NCI-H748 (cell line): ENCODE data around the gene C2CD2L.
"Not testable (repeated sequence)": the region's sequence is repeated elsewhere in the genome, so short reads cannot be mapped to it uniquely, and the experiment has no call there.

Source experiments
- DNase-seq: peaks from one replicate; lab custom pipeline; 2025; ENCODE audit not compliant: unreplicated experiment; lab: John Stamatoyannopoulos, UW

C2CD2L gene

DNA sequence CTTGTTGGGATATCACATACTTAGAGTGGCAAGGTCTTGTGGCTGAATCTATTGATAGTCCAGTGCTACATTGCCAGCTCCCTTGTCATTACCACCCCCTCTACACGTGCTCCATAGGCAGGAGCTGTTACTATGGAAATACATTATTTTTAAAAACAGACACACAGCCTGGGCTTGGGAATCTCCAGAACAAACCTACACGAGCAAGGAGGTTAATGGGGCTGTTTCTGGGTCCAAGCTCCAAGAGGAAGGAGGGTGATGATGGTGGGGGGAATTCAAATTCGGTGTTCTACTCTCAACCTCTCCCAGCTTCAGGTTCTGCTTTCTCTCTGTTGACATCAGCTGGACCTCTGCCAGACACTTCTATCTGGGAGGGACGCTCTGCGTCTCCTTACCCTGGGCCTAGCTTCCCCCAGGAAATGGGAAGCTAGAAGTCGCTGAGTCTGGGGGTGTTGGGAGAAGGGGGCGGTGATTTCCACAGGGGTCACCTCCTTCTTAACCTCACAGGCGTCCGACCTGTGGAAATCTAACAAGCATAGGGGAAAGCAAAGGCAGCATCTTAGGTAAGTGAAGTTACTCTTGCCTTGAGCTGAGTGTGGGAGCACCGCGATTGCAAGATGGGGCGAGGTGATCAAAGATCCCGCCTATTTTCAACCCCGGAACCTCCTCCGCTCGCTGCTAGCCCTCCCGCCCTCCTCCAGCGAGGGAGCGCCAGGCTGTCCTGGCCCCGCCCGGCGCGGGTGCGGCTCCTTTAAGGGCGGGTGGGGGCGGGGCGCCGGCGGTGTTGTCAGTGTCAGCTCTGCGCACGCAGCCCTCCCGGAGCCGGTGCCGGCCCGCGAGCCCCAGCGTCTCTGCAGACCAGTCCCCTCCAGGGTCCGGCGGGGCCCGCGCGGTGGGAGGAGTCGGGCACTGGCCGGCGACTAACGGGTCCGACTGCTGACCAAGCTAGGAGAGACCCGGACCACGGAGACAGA, at the start of gene C2CD2L:
TSS of gene C2CD2L (plus strand) at position 781 of the 974 bp plus-strand sequence. CDS start 398 bp downstream, outside the sequence.
- peak; percentile 89 for DNase-seq

DNA sequence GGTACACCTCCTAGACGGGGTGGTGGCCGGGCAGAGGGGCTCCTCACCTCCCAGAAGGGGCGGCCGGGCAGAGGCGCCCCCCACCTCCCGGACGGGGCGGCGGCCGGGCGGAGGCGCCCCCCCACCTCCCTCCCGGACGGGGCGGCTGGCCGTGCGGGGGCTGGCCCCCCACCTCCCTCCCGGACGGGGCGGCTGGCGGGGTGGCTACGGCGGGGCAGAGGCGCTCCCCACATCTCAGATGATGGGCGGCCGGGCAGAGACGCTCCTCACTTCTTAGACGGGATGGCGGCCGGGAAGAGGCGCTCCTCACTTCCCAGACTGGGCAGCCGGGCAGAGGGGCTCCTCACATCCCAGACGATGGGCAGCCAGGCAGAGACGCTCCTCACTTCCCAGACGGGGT, 48.0 kb upstream of the C2CD2L start:
- not testable (repeated sequence) for DNase-seq

- DNase-seq: no peak
Observed at GRCh38 chr11:119061256-119061655, 45.9 kb upstream of the C2CD2L start.

DNA sequence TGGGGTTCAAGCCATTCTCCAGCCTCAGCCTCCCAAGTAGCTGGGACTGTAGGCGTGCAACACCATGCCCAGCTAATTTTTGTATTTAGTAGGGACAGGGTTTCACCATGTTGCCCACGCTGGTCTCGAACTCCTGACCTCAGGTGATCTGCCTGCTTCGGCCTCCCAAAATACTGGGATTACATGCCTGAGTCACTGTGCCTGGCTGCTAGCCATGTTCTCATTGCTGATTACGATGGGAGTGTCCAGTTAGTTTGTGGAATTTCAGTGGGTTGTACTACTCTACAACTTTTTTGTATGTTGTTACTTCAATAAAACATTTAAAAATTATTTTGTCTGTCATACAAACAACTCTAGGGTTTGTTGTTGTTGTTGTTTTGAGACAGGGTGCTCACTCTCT, 44.4 kb upstream of the C2CD2L start:
- DNase-seq: no peak

DNA sequence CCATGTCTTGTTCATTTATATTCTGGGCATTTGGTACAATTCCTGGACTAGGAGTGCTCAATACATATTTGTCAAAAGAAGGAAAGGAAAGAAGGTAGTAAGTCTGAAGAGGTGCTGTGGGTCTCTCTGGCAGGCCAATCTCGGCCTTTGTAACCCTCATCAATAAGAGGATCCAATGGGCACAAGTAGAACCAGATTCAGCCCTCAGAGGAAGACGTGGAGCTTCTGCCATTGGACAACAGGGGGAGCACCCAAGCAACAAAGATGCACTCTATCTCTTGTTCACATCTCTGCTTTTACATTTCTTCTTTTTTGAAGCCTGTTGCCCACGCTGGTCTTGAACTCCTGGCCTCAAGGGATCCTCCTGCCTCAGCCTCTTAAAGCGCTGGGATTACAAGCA, 41.8 kb upstream of the C2CD2L start:
- peak; percentile 3 for DNase-seq

GRCh38 chr11:119067371-119068222, 39.5 kb upstream of the C2CD2L start, which contains the start of gene VPS11:
TSS of gene VPS11 (plus strand) at chr11:119067818. CDS start at chr11:119067824, 6 bp downstream.
- peak; percentile 94 for DNase-seq

DNA sequence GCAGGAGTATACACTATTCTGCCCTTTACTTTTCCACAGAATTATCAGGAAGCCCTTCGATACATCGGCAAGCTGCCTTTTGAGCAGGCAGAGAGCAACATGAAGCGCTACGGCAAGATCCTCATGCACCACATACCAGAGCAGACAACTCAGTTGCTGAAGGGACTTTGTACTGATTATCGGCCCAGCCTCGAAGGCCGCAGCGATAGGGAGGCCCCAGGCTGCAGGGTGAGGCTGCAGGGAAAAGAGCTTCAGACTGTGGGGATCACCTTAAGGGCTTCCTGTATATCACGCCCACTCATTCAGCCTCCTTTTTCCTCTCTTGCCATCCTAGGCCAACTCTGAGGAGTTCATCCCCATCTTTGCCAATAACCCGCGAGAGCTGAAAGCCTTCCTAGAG, 29.3 kb upstream of the C2CD2L start:
- no peak for DNase-seq

DNA sequence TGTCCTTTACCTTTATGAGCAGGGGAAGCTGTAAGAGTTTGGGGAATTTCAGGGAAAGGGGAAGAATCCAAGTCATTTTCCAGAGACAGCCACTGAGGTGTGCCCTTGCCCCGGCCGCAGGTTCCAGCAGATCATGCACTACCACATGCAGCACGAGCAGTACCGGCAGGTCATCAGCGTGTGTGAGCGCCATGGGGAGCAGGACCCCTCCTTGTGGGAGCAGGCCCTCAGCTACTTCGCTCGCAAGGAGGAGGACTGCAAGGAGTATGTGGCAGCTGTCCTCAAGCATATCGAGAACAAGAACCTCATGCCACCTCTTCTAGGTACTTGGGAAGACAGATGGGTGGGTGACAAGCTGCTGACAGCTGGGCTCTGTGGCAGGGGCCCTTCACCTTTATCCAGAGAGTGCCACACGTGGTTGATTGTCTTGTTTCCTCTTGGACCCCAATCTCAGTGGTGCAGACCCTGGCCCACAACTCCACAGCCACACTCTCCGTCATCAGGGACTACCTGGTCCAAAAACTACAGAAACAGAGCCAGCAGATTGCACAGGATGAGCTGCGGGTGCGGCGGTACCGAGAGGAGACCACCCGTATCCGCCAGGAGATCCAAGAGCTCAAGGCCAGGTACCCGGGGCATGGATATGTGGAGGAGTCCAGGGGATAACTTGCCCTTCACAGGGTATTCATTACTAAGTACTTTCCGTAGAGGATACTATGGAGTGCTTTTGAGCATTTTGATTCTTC, 28.3 kb upstream of the C2CD2L start:
- no peak for DNase-seq

DNA sequence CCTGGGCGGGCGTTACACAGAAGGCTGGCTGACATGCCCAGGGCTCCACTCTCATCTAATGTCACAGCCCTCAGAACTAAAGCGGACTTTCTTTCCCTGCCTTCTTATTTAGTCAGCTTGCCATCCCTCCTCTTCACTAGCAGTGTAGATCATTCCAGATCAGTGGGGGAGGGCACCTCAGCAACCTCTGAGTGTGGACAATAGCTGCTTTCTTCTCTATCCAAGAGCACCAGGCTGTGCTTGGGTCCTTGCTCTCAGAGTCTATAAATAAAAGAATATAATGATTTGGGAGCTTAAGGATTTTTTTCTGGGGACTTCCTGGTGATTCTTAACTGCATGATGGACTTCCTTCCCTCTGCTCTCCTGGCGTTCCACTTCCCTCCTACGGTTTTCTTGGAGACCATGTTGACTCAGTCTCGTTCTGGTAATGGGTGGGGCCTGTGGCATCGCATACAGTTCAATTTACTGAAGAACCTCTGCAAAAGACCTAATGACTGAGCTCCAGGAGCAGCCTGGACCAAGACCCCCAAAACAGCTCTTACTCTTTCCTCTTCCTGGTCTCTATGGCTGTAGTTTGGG, 25.4 kb upstream of the C2CD2L start:
- DNase-seq: no peak

DNA sequence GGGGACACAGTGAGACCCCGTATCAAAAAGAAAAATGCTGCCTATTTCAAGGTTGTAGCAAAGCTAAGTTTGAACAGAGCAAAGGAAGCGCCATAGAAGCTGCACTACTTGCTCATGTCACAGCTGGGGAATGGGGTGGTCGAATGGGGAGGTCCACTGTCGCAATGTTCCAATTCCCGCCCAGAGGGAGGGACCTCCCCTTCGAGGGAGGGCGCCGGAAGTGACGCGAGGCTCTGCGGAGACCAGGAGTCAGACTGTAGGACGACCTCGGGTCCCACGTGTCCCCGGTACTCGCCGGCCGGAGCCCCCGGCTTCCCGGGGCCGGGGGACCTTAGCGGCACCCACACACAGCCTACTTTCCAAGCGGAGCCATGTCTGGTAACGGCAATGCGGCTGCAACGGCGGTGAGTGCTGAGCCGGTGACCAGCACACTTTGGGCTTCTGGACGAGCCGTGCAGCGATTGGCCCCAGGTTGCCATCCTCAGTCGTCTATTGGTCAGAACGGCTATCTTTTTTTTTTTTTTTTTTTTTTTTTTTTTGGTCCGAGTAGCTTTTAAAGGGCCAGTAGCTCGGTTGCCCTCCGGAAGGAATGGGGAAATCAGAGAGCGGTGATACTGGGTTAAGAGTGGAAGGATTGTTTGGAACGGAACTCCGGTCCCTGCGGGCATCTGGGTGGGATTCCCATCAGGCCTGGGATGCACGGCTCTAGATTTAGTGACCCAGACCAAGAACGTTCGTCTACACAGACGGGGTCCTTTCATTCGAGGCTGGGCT, 22.3 kb upstream of the C2CD2L start, which contains the start of gene HMBS:
TSS of gene HMBS (plus strand) at position 219 of the 774 bp plus-strand sequence. CDS start at position 372, 153 bp downstream.
- DNase-seq: peak; percentile 87

DNA sequence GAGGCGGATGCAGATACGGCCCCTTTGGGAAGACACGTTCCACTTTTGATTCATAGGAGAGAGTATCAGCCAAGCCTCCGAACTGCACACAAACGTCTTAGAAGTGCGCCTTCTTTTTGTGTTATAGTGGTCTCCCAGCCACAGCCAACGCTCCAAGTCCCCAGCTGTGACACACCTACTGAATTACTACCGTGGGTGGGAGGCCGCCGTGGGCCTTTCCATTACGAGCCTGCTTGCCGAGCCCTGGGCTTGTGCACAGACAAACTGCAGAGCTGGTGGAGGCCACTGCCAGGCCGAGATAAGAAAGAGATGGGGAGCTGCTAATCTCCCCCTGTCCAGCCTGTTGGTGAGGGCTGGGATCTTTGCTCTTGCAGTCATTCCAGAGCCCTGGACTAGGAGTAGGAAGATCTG, 21.7 kb upstream of the C2CD2L start:
- no peak for DNase-seq

DNA sequence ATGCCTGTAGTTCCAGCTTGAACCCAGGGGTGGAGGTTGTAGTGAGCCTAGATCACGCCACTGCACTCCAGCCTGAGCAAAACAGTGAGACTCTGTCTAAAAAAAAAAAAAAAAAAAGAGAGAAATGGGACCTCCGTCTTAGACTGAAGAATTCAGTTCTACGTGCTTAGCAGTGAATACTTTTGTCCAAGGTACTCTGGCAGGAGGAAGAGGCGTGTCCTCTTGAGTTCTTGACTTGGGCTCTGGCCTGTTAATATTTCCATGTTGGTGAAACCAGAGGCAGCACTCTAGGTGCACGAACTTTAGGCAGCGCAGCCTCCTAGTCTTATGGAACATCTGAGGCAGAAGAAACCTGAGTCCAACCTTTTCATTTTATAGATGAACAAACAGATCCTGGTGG, 20.0 kb upstream of the C2CD2L start:
- no peak for DNase-seq

DNA sequence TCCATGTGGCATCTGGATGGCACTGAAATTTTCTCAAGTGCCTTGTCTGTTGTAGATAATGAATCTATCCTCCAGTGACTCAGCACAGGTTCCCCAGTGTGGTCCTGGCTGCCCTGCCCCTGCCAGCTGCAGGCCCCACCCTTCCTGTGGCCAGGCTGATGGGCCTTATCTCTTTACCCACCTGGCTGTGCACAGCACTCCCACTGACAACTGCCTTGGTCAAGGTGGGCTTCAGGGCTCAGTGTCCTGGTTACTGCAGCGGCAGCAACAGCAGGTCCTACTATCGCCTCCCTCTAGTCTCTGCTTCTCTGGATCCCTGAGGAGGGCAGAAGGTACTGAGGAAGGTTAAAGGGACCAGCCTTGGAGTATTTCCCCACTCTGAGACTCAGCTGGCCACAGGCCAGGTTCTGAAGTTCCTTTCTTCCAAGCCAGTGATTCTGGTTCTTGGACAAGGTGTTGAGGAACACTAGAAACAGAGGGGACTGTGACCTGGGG, 19.4 kb upstream of the C2CD2L start:
- DNase-seq: no peak

- DNase-seq: no peak
Observed at GRCh38 chr11:119088406-119088805, 18.7 kb upstream of the C2CD2L start.

DNA sequence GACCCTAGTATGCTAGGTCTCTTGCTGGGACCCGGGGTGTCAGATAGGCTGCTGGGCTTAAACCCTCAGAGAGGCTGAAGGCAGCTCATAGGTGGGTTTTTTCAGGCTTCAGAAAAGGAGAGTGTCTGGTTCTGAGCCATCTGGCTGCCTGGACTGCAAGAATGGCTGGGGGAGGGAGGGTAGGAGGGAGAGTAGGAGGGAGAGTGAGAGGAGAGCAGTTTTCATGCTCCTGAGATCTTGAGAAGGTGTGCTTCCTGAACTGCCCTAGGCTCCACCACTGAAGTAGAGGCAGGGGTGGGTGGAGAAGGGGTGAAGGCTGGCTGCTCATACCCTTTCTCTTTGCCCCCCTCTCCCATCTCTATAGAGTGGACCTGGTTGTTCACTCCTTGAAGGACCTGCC, 17.8 kb upstream of the C2CD2L start:
- DNase-seq: no peak

DNA sequence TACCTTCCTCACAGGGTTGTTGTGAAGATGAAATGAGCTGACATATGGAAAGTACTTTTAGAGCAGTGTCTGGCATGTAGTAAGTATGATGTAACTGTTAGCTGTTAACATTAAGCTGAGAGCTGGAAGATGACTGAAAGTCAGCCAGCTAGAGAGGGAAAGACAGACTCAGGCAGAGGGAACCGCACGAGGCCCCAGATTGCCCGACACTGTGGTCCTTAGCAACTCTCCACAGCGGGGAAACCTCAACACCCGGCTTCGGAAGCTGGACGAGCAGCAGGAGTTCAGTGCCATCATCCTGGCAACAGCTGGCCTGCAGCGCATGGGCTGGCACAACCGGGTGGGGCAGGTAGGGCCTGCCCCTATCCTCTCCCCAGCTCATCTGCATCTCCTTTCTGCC, 16.0 kb upstream of the C2CD2L start:
- DNase-seq: no peak

GRCh38 chr11:119091966-119092879, 14.9 kb upstream of the C2CD2L start:
- DNase-seq: peak; percentile 14
